GM19351 (cell line): ENCODE measurements around the gene ZFAND3.
"Not testable (repeated sequence)": the region's sequence is repeated elsewhere in the genome, so short reads cannot be mapped to it uniquely, and the experiment has no call there.

Experiments
- ATAC-seq: cut with Tn5 transposase; IDR thresholded peaks from one replicate; pipeline ENCODE4 v1.9.1; 2021; ENCODE audit warnings: mild to moderate bottlenecking, moderate library complexity; ENCODE audit not compliant: unreplicated experiment

ZFAND3 gene

DNA sequence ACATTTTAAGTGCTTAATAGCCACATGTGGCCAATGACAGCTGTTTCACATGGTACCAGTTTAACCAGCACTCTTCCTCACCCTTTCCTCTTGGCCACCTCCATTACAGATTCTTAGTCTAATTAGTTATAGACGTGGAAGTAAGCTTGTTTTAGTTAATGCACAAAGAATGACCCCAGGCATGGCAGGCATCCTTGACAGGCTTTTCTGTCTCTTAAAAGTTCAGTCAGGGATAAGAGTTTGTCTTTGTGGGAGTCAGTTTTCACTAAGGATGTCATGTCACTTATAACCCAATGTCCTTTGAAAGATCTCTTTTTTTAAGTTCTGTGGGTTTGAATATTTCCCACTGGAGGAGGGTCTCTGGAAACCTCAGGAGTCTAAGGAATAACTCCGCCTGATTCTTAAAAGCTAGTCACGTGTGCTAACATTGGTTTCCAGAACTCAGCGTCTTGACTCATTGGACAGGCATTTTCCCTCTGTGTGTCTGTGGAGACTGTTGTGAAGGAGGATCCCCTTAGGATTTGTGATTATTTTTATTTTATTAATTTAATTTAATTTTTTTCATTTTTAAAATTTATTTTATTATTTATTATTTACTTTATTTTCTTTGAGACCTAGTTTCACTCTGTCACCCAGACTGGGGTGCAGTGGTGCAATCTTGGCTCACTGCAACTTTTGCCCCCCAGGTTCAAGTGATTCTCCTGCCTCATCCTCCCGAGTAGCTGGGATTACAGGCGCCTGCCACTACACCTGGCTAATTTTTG is 171.4 kb downstream of the ZFAND3 start:
- no peak for ATAC-seq

GRCh38 chr6:37992749-37993148 is 173.2 kb downstream of the ZFAND3 start:
- no peak for ATAC-seq

GRCh38 chr6:37993194-37993593 is 173.7 kb downstream of the ZFAND3 start:
- ATAC-seq = not testable (repeated sequence)

DNA sequence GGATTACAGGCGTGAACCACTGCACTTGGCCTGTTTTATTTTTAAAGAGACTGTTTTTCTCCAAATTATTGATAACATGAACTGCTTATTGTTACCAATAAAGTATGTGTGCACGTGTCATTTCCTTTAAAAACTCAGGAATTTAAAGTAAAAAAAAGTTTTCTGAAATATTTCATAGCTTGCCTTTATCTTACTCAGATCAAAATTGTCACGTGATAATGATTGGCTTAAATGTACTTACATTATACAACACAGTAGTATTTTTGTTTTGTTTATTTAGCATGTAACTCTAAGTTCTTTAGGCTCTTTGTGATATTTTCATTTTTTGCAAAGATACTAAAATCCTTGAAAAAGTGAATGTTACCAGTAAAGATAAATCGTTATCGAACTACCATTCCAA is 174.1 kb downstream of the ZFAND3 start:
- no peak for ATAC-seq

GRCh38 chr6:37994223-37994622 is 174.7 kb downstream of the ZFAND3 start:
- ATAC-seq = no peak

DNA sequence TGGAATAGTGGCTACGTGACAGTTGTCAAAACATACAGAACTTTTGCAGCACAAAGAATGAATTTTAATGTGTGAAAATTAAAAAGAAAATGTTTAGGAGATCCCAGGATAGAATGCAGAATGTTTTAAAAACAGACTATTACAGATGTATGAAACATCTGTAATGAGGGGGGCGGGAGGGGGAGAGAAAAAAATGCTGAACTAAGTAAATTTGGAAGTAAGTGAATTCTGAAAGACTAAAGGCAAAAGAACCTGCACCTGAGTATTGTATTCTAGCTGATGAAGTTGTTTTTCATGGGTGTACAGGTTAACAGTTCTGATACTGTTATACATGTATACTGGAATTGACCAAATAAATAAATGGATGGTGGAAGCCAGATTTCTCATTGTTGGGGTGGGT is 178.8 kb downstream of the ZFAND3 start:
- no peak for ATAC-seq

GRCh38 chr6:38001386-38001785 is 181.9 kb downstream of the ZFAND3 start:
- ATAC-seq = no peak

DNA sequence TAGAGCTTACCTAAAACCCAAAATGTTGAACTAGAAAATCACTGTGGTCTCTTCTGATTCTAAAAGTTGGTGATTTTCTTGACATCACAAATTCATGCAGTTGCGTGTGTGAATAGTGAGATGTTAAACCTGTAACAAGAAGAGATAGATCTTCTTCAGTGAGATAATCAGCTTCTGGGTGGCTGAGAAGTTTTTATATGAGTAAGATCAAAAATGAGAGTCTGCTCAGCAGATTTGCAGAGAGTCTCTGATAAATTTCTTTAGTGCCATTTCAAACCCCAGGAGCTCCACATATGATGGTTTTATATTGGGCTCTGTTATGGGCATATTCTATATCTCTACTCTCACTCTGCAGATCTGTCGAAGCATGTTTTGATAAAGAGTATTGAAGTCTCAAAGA is 185.4 kb downstream of the ZFAND3 start:
- ATAC-seq = no peak

GRCh38 chr6:38011937-38012336 is 192.4 kb downstream of the ZFAND3 start:
- no peak for ATAC-seq

DNA sequence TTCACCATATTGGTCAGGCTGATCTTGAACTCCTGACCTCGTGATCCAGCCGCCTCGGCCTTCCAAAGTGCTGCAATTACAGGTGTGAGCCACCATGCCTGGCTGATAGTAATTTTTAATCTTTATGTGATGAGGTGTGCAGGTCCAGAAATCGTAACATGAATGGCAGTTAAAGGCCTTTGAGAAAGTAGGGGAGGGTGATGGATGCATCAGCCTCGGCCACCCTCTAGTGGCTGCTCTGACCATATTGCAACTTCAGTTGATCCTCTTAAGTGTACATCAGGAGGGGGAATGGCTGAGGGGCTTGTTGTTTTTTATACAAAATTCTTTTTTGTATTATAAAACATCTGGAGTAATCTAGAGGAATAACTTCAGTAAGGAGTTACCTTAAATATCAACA is 193.0 kb downstream of the ZFAND3 start:
- ATAC-seq = no peak

DNA sequence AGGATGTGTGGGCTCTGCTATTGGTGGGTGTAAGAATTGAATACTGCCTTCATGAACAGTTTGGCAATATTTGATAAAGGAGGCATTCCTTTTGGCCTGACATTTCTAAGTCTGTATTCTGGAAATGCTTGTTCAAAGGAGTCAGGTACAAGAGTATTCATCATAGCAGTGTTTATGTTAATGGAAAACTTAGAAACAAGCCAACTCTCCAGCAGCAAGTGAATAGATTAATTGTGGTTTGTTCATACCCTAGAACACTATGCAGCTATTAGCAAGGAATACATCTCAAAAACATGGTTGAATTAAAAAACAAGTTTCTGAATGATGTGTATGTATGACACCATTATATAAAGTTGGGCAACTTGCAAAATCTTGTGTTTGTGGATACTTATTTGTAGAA is 195.8 kb downstream of the ZFAND3 start:
- ATAC-seq = no peak

DNA sequence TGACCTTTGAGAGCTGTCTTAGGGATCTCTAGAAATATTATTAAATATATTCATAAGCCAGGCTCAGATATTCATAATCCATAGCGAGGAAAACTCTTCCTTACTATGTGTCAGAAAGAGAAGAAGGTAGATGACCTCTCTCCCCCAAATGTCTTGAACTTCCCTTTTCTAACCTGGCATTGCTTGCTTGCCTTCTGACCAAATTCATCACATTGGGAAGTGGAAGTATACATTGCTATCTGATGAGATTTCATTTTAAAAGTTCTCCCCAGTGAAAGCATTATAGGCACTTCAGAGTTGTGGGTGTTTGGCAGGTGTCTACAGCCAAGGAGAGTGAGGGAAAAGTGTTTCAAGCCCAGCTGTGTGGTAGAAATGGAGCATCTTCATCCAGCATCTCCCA is 197.3 kb downstream of the ZFAND3 start:
- ATAC-seq = no peak

DNA sequence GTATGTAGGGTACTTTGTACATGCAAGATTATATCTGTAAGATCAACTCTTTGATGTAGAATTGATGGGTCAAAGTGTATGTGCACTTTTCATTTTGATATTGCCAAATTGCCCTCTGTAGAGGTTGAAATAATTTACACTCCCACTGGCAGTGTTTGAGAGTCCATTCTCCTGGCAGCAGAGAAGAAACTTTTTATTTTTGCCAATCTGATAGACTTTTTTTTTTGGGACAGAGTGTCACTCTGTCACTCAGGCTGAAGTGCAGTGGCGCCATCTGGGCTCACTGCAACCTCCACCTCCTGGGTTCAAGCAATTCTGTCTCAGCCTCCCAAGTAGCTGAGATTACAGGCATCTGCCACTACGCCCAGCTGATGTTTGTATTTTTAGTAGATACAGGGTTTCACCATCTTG is 199.2 kb downstream of the ZFAND3 start:
- ATAC-seq = no peak

DNA sequence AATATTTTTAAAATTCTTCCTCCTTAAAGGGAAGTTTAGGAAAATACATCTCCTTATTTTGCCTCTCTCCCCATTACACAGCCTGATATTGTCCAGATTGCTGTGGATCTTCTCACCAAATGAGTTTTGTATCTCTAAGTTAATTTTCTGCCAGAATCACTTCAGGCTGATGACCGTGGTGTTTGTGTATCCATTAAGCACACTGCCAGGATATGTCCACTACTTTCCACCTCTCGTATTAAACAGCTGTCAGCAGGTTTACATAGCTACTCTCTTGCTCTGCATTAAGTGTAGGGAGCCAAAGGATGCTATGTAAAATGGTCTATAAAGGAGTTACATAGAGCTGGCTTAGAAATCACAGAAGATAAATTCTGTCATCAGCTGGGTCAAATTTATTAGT is 201.1 kb downstream of the ZFAND3 start:
- no peak for ATAC-seq

DNA sequence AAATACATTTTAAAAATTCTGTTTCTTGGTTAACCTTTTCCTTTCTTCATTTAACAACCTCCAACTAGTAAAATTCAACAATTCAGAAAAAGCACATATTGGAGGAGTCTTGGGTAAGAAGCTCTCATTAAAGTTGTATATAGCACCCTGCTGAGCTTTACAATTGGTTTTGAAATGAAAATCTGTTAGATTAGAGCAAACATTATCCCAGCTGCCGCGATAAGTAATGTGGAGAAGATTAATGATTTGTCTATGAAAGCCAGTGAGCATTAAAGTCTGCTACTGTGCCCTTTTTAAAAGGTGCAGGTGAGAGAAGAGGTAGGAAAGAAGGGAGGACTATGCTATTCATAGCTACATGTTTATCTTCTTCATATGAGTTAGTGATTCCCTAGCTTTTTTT is 201.5 kb downstream of the ZFAND3 start:
- ATAC-seq = no peak

DNA sequence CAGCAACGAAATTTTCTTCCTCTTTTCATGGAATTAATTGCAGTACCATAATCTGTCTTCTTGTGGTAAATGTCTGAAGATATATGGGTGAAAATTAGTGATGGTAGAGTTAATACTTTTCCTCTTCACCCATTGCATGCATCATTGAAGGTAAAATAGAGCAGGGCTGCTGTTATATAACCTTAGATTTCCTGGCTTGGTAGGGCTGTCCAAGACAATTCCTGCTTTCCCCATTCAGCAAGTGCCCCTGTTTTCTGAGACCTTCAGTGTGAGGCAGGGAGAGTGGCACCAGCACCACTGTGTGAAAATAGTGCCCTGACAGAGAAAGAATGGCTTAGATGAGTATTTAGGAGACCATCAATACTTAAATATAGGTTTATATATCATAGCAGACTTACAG is 202.0 kb downstream of the ZFAND3 start:
- no peak for ATAC-seq

DNA sequence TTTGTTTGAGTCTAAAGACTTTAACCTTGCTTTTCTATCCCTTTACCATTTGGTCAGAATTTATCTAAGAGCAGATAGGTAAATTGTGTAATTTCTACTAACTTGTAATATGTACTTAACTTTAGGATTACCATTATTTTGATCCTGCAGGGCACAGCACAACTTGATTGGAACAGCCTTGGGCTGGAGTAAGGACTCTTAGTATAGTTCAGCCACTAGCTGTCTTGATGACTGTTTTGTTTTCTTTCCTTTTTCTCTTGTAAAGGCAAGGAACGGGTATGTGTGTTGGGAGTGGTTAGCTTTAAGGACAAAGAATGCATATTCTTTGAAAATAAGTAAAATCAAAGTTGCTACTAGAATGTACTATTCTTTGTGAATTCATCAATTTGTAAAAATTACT is 203.2 kb downstream of the ZFAND3 start:
- ATAC-seq = no peak

GRCh38 chr6:38024908-38025307 is 205.4 kb downstream of the ZFAND3 start:
- ATAC-seq = no peak

- ATAC-seq = no peak
Measured at GRCh38 chr6:38025451-38025850, 205.9 kb downstream of the ZFAND3 start.

DNA sequence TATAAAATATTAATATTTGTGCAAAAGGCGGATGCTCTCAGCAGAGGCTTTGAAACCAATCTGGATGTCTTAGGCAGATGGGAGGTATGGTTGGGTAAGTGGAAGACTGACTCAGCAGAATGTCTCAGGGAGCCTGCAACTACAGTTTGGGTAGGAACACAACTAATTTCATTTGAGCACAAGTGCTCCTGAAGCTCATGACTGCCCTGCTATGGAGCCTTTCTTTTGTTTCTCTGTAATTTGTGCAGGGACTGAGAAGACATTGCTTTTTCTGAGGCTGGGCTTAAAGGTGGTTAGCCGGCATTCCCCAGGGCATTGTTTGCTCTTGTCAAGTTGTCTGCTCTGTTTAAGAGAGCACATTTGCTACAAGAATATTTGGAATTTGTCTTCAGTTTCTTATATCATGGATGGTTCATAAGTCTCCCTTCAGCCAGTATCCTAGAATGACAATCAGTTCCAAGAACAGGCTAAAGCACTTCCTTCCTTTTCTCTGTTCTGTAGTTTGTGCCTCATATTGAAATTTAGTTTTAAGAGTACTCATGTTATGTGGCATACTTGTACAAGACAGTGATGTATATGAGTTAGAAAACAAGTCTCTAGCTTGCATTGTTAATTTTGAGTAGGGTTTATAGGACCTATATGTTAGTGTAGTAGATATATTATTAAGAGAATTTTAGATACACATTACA is 208.3 kb downstream of the ZFAND3 start:
- no peak for ATAC-seq

DNA sequence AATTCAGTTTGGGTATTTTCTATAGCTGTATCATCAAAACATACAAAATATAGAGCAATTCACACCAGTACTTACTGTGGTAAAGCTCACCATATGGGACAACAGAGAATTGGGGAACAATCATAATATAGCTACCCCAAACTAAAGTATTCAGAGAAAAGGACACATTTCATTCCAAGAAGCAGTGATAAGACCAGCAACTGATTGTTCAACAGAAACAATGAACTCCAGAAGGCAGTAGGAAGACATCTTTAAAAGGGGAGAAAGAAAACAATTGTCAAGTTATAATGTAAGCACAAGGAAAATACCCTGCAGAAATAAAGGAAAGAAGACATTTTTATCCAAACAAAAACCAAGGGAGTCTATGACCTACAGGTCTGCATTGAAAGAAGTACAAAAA is 210.9 kb downstream of the ZFAND3 start:
- no peak for ATAC-seq

DNA sequence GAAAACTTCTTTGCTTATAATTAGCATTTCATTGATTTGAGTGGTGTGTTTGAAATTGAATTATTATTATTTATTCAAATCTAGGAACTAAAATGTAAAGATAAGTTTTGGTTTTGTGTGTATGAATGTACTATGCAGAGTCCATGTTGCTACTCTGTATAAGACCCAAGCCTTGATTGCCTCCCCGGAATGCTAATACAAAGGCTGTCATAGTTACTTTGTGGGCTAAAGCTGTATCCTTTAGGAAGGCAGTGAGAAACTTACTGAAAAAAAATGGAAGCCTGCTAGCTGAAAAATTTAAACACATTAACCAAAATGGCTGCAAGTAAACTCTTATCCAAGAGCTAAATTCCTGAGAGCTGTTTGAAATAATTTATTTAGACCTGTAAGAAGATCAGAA is 213.3 kb downstream of the ZFAND3 start:
- no peak for ATAC-seq
